Activated gamma-delta T cell treated with Interleukin-2 at 50 U/mL for 16 hours (primary cell): ENCODE measurements around the gene MPPE1.
"Not testable (repeated sequence)": the region's sequence is repeated elsewhere in the genome, so short reads cannot be mapped to it uniquely, and the experiment has no call there.

Experiments used
- DNase-seq: peaks from one replicate; pipeline ENCODE4 v3.0.0-alpha.2; 2020

MPPE1 gene

DNA sequence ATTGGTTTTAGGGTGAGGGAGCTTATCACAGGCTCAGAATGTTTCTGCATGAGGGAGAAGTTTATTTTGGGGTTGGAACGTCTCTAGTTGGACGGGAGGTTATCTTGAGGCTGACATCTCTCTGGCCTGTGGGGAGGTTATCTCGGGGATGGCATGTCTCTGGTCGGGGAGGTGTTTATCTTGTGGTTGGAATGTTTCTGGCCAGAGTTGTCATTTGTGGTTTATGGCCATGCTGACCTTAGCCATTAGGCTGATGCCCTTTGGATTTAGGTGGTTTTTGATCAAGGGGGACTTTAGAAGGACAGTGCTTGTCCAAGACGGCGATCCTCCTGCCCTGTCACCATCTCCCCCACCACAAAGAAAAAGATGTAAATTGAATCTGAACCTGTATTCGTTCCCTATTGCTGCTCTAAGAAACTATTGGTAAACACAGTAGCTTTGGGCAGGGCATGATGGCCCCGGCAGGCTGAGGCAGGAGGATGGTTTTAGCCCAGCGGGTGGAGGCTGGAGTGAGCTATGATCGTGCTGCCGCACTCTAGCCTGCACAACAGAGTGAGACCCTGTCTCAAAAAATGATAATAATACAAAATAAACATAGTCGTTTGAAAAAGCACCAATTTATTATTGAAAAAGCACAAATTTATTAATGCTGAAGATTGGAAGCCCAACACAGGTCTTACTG, 17.8 kb upstream of the MPPE1 start:
- DNase-seq: no peak

DNA sequence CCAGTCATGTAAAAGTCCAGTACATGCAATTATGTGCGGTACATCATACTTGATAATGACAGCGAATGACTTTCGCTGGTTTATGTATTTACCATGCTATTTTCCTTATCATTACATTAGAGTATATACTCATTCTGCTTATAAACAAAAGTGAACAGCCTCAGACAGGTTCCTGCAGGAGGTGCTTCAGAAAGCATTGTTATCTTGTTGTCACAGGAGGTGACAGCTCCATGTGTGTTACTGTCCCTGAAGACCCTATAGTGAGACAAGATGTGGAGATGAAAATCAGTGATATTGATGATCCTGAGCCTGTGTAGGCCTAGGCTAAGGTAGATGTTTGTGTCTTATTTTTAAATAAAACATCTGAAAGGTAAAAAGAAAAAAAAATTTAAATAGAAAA, 15.3 kb upstream of the MPPE1 start:
- no peak for DNase-seq

DNA sequence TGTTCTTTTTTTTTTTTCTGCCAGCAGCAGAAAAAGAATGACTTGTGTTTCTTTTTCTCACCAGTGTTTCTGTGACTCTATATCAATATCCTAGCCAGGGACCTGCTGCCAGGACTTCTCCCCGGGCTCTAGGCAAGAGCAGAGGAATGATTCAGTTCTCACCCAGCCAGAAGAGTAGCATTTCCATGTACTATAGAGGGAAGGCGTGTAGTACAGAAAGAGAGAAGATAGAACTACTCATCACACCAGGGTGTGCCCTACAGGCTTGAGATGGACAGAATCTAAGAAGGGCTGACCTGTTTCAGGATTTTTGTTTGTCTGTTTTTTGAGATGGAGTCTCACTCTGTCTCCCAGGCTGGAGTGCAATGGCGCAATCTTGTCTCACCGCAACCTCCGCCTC, 11.4 kb upstream of the MPPE1 start:
- not testable (repeated sequence) for DNase-seq

DNA sequence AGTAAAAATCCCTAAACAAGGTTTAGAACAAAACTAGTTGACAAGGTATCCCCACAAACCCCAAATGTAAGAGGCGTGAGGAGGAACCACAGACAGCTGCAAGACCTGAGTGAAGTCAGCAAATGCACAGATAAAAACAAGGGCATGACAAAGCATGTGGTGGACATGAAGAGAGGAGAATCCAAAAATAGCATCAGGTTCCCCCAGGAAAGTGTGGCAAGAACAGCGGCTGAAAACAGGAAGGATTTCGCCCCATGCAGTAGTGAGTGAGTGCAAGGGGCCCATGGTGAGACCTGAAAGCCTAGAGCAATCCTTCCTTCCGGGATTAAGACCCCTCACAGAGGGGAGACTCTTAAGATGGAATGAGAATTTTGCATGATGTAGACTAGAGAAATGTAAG, 8.8 kb upstream of the MPPE1 start:
- DNase-seq: not testable (repeated sequence)

DNA sequence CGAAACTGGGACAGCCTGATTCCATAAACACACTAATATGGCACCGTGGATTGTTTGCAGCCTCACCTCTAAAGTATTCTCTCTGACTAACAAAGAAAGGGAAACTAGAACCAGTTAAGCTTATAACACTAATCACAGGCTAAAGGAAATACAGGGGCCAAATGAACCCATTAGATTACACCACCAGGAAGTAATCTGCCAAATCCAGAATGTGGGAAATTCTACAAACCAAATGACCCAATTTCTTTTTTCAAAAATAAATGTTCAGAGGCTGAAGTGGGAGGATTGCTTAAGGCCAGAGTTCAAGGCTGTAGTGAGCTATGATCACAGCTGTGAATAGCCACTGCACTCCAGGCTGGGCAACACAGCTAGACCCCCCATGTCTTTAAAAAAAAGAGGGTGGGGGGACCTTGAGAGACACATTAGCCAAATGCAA, 1.5 kb upstream of the MPPE1 start:
- no peak for DNase-seq

DNA sequence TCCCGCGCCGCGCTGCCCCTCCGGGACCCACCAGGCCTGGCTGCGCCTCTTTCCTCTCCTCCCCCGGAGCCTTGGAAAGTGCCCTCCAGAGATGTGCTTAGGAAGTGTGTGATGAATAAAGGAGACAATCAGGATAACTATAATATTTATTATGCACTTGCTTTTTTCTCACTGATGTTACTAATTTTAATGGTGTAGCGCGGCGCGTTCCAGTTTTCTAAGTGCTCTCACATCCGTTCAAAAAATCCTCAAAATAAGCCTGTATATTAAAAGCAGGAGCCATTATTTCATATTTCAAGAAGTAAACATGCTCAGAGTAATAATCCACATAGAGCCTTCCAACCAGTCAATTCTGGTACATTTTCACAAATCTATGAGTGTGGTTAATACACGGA, 941 bp upstream of the MPPE1 start:
- DNase-seq: no peak

DNA sequence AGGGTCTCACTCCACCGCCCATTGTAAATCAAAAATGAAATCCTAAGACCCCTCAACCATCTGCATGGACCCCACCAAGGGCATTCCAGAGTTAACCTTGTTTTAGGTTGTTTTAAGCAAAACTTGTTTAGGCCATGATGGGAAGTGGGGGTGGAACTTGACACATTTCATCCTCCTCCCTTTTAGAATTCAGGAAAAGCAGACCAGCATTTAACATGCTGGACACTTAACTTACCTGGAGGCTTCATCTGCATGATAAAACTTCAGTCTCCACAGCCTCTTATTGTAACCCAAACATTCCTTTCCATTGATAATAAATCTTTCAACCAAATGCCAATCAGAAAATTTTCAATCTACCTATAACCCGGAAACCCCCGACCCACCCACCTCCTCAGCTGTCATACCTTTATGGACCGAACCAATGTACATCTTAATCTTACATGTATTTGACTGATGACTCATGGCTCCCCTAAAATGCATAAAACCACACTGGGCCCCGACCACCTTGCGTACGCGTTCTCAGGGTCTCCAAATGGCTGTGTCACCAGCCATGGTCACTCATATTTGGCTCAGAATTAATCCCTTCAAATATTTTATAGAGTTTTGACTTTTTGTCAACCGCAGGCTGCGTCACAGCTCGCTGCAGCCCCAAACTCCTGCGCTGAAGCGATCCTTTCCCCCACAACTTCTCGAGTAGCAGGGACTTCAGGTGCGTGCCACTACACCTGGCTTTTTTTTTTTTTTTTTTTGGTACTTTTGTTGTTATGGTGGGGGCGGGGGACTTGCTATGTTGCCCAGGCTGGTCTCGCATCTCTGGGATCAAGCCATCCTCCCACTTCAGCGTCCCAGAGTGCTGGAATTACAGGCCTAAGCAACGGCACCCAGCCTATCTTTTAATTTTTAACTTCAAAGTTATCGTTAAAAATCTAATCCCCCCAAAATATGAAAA, 917 bp downstream of the MPPE1 start:
- no peak for DNase-seq

DNA sequence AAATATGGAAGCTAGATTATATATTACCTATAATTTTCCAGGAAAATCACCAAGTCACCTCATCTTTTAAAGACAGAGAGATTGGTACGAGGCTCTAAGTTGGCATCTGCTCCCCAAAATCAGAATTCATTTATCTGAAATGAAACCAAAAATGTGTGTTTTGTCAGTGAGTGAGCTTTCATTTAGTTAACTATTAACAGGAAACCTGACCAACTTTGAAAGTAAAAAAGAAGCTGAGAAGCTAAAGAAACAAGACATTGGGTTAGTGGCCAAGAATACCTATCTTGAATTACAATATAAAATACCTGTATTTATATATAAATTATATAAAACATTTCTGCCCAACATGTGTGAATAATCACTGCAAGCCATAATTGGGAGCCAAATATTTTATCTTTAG, 1.9 kb downstream of the MPPE1 start:
- DNase-seq: no peak

DNA sequence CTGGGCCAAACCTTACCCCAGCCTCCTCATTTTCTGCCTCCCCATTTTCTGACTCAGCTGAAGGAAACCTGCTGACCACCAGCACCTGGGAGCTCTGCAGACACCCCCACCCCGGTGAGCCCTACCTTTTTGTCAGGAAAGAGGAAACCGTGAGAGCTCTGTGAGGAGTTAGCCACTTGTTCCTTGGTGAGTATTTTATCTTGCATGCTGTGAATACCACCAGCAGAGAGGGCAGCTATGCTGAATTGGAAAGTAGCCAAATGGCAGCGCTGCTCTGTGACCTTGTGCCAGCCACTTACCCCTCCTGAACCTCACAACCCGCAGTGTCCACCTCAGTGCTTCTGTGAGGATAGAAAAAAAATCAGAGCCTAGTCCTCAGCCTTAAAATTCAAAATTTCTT, 2.5 kb downstream of the MPPE1 start:
- DNase-seq: no peak

DNA sequence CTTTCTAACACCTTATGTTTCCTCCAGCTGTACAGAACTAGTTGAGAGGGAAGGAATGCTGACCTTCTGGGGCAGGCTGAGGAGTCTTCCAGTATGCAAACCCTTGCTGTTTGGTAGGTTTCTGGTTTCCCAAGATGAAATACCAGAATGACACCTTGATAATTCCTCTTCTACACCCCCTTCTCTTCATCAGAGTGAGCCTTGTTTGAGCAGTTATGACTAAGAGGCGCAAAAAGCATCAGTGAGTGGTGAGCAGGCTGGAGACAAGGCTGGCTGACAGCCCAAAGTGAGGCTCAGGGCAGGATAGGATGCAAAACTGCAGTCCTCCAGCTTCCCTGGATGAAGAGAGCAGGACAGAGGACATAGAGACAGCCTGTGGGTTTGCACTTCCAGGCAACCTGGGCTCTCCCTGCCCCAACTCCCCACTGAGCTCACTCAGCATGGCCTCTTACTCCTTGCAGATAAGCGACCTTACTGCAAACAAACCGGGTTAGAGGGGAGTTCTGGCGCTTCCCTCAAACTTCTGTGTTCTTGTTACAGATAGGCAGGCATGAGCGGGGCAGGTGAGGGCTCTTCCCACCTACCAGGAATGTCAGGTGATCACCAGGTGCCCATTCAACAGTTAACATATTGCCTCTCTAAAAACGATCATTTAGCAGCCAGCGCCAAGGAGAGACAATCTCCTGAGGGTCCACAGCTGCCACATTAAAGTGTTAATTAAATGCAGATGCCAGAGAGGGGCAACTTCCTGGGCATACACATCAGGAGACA, 5.4 kb downstream of the MPPE1 start:
- DNase-seq: no peak

DNA sequence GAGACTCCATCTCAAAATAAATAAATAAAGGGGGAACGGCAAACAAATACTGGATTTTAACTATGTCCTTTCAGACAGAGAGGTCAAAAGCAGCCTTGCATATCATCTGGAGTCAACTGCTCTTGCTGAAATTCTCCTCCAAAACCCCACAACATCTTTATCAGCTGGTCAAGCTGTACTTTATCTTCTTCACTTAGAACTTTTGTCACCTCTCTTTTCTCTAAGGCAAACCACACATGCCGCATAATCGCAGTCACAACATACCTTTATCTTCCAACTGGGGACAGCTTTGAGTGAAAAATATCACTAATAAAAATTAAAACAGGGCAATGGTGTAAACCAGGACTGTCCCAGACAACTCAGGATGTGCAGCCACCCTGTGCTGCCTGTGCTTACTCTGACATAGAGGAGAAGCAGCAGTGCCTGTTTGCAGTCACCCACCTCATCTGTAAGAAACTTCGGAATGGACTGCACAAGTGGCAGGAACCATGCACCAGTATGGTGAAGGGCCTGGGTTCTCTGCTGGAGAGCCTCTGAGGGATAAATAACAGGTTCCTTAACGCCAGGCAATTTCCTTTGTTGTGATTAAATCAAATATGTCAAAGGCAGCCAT, 6.2 kb downstream of the MPPE1 start:
- no peak for DNase-seq

DNA sequence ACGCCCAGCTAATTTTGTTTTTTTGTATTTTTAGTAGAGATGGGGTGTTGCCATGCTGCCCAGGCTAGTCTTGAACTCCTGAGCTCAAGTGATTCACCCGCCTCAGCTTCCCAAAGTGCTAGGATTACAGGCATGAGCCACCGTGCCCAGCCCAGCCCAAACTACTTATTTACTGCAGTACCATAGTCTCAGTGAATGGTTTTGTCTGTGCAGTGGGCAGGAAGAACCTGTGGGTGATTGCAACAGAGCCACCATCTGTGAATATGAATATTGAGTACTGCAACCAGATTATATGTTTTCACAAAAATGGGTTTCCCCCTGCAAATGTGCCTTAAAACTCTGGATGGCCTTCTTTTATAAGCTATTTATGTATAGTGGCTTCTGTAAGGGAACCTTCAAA, 9.1 kb downstream of the MPPE1 start:
- DNase-seq: no peak

DNA sequence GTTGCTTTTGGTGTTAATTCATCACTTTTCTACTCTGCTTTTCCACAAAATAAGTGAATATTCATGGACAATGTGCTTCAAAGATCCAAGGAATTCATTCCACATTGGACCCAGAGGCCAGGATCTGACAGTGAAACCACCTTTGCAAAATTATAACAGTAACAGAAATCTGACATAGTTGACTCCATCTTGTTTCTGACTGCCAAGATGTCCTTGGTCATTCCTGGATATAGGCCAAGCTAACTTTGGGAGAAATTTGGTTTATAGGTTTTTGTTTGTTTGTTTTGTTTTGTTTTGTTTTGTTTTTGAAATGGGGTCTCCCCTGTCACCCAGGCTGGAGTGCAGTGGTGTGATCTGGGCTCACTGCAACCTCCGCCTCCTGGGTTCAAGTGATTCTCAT, 10.3 kb downstream of the MPPE1 start:
- DNase-seq: no peak

DNA sequence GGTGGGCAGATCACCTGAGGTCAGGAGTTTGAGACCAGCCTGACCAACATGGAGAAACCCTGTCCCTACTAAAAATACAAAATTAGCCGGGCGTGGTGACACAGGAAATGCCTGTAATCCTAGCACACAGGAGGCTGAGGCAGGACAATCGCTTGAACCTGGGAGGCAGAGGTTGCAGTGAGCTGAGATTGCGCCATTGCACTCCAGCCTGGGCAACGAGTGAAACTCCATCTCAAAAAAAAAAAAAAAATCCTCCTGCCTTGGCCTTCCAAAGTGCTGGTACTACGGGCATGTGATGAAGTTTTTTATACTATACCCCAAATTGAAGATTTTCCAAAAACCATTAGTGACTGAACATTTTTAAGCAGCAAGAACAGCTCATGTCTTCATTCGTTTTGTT, 15.7 kb downstream of the MPPE1 start:
- DNase-seq: not testable (repeated sequence)

DNA sequence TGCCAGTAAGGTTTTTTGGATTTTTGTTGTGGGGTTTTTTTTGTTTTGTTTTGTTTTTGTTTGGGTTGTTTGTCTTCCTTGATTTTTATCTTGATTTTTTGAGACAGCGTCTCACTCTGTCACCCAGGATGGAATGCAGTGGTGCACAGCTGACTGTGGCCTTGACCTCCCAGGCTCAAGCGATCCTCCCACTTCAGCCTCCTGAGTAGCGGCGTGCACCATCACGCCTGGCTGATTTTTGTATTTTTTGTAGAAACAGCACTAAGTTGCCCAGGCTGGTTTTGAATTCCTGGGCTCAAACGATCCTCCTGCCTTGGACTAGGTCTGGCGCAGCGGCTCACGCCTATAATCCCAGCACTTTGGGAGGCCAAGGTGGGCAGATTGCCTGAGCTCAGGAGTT, 16.4 kb downstream of the MPPE1 start:
- no peak for DNase-seq

DNA sequence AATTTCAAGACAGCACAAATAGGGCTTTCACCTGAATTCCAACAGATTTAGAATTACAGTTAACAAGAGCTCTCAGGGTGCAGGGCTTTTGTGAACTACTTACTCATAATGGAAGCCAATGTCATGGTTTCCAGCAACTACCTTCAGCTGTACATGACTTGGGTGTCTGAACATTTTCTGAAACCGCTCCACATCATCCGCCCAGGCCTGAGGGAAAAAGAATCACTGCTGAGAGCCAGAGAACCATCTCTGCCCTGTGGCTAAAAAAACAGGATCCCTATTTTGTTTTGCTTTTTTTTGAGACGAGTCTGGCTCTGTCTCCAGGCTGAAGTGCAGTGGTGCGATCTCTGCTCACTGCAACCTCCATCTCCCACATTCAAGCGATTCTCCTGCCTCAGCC, 18.8 kb downstream of the MPPE1 start:
- no peak for DNase-seq

DNA sequence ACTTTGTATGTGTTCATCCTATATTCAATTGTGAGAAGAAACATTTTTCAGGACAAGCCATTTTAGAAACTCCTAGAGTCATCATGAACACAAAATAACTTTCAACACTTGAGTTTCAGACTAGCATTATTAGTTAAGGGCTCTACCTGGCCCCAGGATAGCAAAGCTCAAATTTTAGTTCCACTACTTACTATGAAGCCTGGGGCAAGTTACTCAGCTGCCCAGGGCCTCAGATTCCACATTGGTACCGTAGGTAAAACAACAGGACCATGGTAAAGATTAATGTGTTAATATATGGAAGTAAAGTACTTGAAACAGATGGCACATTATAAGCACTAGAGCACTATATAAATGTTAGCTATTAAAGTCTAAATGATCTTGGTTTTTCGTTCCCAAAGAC, 19.4 kb downstream of the MPPE1 start:
- DNase-seq: no peak

DNA sequence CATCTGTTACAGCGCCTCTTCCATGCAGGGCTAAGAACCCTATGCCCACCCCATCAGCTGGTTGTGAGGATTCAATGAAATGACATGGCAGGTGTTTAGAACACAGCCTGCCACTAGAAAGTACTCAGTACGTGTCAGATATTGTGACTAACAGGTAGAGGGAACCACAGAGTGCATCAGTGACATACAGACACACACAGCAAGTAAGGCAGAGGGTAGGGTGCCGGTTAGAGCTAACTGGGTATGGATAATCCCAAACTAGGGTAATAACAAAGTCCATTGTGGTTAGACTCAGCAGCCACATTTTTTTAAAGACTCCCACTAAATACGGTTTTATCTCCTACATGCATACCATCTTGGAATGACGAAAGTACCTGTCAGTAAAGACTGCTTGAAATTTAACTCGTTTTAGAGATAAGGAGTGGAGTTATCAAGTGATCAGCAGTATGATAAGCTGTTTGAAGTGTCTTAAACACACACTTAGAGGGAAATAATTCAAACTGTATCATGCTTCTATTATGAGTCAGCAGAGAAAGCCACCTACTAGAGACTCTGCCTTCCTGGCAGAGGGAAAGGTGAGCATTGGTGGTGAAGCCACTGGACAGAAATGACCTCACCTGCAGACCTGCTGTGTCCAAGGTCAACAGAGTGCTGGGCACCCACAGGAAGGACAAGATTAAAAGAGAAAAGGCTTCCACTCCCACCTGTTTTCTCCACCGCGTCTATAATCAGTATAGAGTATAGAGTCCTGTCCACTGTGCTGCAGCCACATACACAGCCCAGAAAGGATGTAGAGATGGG, 20.6 kb downstream of the MPPE1 start:
- DNase-seq: no peak

DNA sequence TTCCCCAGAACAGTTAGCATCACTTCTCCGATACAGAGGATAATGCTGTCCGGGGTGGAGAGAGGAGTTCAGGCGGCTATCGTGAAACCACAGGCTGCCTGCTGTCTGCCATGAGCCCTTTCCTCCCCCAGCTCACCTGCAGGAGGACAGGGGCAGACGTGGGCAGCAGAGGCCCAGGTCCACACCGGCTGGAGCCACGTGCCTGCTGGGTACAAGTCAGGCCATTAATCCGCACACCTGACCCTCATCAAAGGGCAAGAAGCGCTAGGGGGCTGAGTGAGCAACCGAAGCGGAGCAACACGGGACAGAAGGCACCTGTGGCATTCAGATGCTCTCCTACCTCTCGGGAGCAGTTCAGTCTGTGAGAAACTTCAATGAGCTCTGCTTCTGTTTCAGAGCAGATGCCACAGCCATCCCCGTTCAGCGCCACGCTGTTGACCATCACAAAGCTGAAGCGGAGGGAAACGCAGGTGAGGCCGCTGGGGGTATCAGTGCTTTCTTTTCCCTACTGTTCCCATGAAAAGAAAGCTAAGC, 21.5 kb downstream of the MPPE1 start:
- no peak for DNase-seq

DNA sequence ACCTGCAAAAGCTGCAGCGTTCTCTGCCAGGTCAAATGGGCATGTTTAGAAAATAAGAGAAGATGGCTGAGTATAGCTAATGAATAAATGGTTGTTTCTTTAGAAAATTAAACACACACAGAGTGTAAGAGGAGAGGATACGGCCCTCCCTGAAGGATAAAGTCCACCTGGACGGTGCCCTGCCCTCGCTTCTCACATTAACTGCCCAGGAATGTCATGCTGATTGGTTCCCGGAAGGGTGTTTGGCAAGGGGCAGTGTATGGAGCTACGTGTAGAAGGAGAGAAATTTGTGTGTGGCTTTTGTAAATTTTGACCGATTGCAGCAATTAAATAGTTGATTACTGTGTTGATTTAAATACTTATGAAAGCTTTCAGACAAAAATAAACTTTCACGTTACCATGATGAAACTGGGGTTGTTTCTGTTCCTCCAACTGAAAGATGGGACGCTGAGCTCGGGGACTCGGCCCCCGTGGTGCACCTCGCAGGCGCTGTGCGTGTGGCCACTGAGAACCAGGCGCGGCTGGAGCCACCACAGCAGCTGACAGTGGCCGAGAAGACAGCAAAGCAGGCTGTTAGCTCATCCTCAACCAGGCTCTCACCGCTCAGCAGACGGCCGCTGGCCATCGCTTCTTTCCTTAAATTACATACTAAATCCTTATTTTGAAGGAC, 22.7 kb downstream of the MPPE1 start:
- no peak for DNase-seq

DNA sequence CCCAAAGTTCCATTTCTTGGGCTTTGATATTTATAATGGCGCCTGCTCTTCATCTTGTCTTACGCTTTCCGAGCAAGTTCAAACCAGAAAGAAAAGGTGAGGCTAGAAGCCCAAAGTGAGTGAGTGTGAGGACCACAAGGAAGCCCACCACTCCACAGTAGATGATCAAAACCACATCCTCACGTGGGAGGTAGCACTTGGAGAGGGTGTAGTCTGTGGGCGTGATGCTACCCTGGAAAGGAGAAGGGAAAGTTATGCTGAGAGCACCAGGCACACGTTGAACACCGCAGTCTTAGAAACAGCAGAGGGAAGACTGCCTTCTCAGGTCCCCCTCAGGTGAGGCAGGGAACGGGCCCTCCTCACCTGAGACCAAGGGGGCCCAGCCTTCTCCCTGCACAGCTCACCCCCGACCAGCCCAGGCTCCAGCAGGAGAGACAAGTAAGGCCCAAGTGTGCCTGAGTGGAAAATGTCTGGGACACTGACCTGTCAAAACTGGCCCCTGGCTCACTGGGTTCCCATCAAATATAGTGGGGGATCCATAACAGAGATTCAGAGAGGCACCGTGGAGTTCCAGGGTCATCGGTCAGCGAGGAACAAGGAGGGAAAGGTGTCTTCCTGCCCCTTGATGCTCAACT, 23.6 kb downstream of the MPPE1 start:
- no peak for DNase-seq
